Muscle layer of colon (tissue), 2 donors: ENCODE results near the gene SETBP1.

Experiments used
- H3K27ac ChIP-seq: one replicate; pipeline ENCODE4 v1.7.0; 2013; ENCODE audit warnings: low read depth, mild to moderate bottlenecking, low read length, moderate library complexity
- H3K27me3 ChIP-seq, 2 donors: one replicate each; pipeline ENCODE4 v1.7.0; 2013; ENCODE audit warnings: low read length in 2 of 2, mild to moderate bottlenecking in 2 of 2; ENCODE audit not compliant: insufficient read depth in 2 of 2, control insufficient read depth in 1 of 2
- H3K36me3 ChIP-seq: one replicate; pipeline ENCODE4 v1.7.0; 2013; ENCODE audit warnings: mild to moderate bottlenecking, low read length; ENCODE audit not compliant: insufficient read depth
- H3K4me1 ChIP-seq: one replicate; pipeline ENCODE4 v1.7.0; 2013; ENCODE audit warnings: mild to moderate bottlenecking, low read length; ENCODE audit not compliant: insufficient read depth
- H3K4me3 ChIP-seq, 2 donors: one replicate each; pipeline ENCODE4 v1.7.0; 2013; ENCODE audit warnings: low read length in 2 of 2, low read depth in 1 of 2, mild to moderate bottlenecking in 1 of 2, moderate library complexity in 1 of 2
- H3K9ac ChIP-seq: one replicate; pipeline ENCODE4 v1.7.0; 2013; ENCODE audit warnings: low read length
- H3K9me3 ChIP-seq: one replicate; pipeline ENCODE4 v1.7.0; 2013; ENCODE audit warnings: mild to moderate bottlenecking, low read length
- donor health status: abdominal sarcoma.
- donor health status: Adenocarcinoma of cecum.

SETBP1 gene

GRCh38 chr18:44909191-44909719, 228.6 kb downstream of the SETBP1 start:
- peaks cover 12% of the 10 kb centered on the region for H3K4me1 ChIP-seq
- no peaks in the 10 kb centered on the region for H3K9me3 ChIP-seq
- no peak overlapping the region for H3K4me3 ChIP-seq
- H3K27me3 ChIP-seq, result no peaks in the 10 kb centered on the region
- no peak overlapping the region for H3K27ac ChIP-seq
- no peak overlapping the region for H3K9ac ChIP-seq
- H3K36me3 ChIP-seq, result no peaks in the 10 kb centered on the region

- H3K9me3 ChIP-seq, result no peaks in the 10 kb centered on the region
- H3K27me3 ChIP-seq, result no peaks in the 10 kb centered on the region
- no peaks in the 10 kb centered on the region for H3K36me3 ChIP-seq
- H3K4me1 ChIP-seq, result peaks cover 28% of the 10 kb centered on the region
- no peak overlapping the region for H3K9ac ChIP-seq
- H3K4me3 ChIP-seq, result no peak overlapping the region
- no peak overlapping the region for H3K27ac ChIP-seq
These were observed 230.6 kb downstream of the SETBP1 start for GRCh38 chr18:44911260-44911659.

GRCh38 chr18:44911773-44912172, 231.1 kb downstream of the SETBP1 start:
- Histone ChIP-seq H3K27me3 (no peaks in the 10 kb centered on the region), H3K36me3 (no peaks in the 10 kb centered on the region), H3K9ac (no peak overlapping the region), H3K27ac (no peak overlapping the region), H3K4me3 (no peak overlapping the region), H3K9me3 (no peaks in the 10 kb centered on the region), H3K4me1 (peaks cover 33% of the 10 kb centered on the region)

- no peaks in the 10 kb centered on the region for H3K27me3 ChIP-seq
- peaks cover 44% of the 10 kb centered on the region for H3K4me1 ChIP-seq
- no peaks in the 10 kb centered on the region for H3K9me3 ChIP-seq
- H3K27ac ChIP-seq, result no peak overlapping the region
- no peak overlapping the region for H3K4me3 ChIP-seq
- H3K9ac ChIP-seq, result no peak overlapping the region
- H3K36me3 ChIP-seq, result no peaks in the 10 kb centered on the region
These were observed 232.2 kb downstream of the SETBP1 start for GRCh38 chr18:44912740-44913478.

- Histone ChIP-seq H3K27ac (no peak overlapping the region), H3K4me3 (no peak overlapping the region), H3K4me1 (peaks cover 52% of the 10 kb centered on the region), H3K9ac (no peak overlapping the region), H3K36me3 (no peaks in the 10 kb centered on the region), H3K9me3 (no peaks in the 10 kb centered on the region), H3K27me3 (no peaks in the 10 kb centered on the region)
These were observed 233.3 kb downstream of the SETBP1 start for GRCh38 chr18:44914028-44914427.

- no peak overlapping the region for H3K27ac ChIP-seq
- H3K36me3 ChIP-seq, result no peaks in the 10 kb centered on the region
- H3K4me1 ChIP-seq, result peaks cover 42% of the 10 kb centered on the region
- H3K9me3 ChIP-seq, result no peaks in the 10 kb centered on the region
- no peaks in the 10 kb centered on the region for H3K27me3 ChIP-seq
- H3K9ac ChIP-seq, result no peak overlapping the region
- no peak overlapping the region for H3K4me3 ChIP-seq
These were observed 234.5 kb downstream of the SETBP1 start for GRCh38 chr18:44915213-44915612.

- no peaks in the 10 kb centered on the region for H3K27me3 ChIP-seq
- H3K4me3 ChIP-seq, result peak overlapping the region in 1 of 2 donors; percentile 2
- no peaks in the 10 kb centered on the region for H3K9me3 ChIP-seq
- no peaks in the 10 kb centered on the region for H3K36me3 ChIP-seq
- no peak overlapping the region for H3K9ac ChIP-seq
- peaks cover 42% of the 10 kb centered on the region for H3K4me1 ChIP-seq
- H3K27ac ChIP-seq, result peak overlapping the region; percentile 1
These were observed 235.0 kb downstream of the SETBP1 start for GRCh38 chr18:44915661-44916060.

- no peaks in the 10 kb centered on the region for H3K27me3 ChIP-seq
- peaks cover 42% of the 10 kb centered on the region for H3K4me1 ChIP-seq
- no peak overlapping the region for H3K9ac ChIP-seq
- peak overlapping the region in 1 of 2 donors; percentile 2 for H3K4me3 ChIP-seq
- no peaks in the 10 kb centered on the region for H3K36me3 ChIP-seq
- H3K9me3 ChIP-seq, result no peaks in the 10 kb centered on the region
- H3K27ac ChIP-seq, result peak overlapping the region; percentile 76
These were observed 235.9 kb downstream of the SETBP1 start for GRCh38 chr18:44916429-44917207.

GRCh38 chr18:44917216-44918141, 236.8 kb downstream of the SETBP1 start:
- H3K4me3 ChIP-seq, result peak overlapping the region in 1 of 2 donors; percentile 13
- peak overlapping the region; percentile 76 for H3K27ac ChIP-seq
- H3K27me3 ChIP-seq, result no peaks in the 10 kb centered on the region
- H3K4me1 ChIP-seq, result peaks cover 42% of the 10 kb centered on the region
- H3K36me3 ChIP-seq, result no peaks in the 10 kb centered on the region
- H3K9me3 ChIP-seq, result no peaks in the 10 kb centered on the region
- no peak overlapping the region for H3K9ac ChIP-seq

GRCh38 chr18:44918142-44918476, 237.4 kb downstream of the SETBP1 start:
- H3K36me3 ChIP-seq, result no peaks in the 10 kb centered on the region
- no peak overlapping the region for H3K27ac ChIP-seq
- peaks cover 42% of the 10 kb centered on the region for H3K4me1 ChIP-seq
- no peaks in the 10 kb centered on the region for H3K27me3 ChIP-seq
- peak overlapping the region in 1 of 2 donors; percentile 13 for H3K4me3 ChIP-seq
- no peak overlapping the region for H3K9ac ChIP-seq
- no peaks in the 10 kb centered on the region for H3K9me3 ChIP-seq

- Histone ChIP-seq H3K27ac (no peak overlapping the region), H3K4me1 (peaks cover 45% of the 10 kb centered on the region), H3K27me3 (no peaks in the 10 kb centered on the region), H3K4me3 (no peak overlapping the region), H3K36me3 (no peaks in the 10 kb centered on the region), H3K9ac (no peak overlapping the region), H3K9me3 (no peaks in the 10 kb centered on the region)
These were observed 239.8 kb downstream of the SETBP1 start for GRCh38 chr18:44920441-44920840.
